Endodermal cell (in vitro differentiated cells): ENCODE data around the gene ATP9A. TPM values are rescaled to one million over a fixed set of nuclear protein-coding genes. Genes with fewer than 3 reads are reported as not detected.

ENCODE experiments used
- DNase-seq: peaks from one replicate; pipeline ENCODE4 v3.0.0-alpha.2; 2017
- H3K27ac ChIP-seq: 2 replicates; pipeline ENCODE4 v1.5.1; 2013; ENCODE audit warnings: mild to moderate bottlenecking, low read depth, low read length, moderate library complexity
- H3K27me3 ChIP-seq: 2 replicates; pipeline ENCODE4 v1.6.1; 2013; ENCODE audit warnings: mild to moderate bottlenecking, low read length, moderate library complexity; ENCODE audit not compliant: insufficient read depth, control insufficient read depth, poor library complexity, severe bottlenecking
- H3K36me3 ChIP-seq: 2 replicates; pipeline ENCODE4 v1.7.0; 2013; ENCODE audit warnings: mild to moderate bottlenecking, low read length, moderate library complexity; ENCODE audit not compliant: control insufficient read depth, insufficient read depth
- H3K4me1 ChIP-seq: one replicate; pipeline ENCODE4 v1.7.0; 2013; ENCODE audit warnings: low read length; ENCODE audit not compliant: control insufficient read depth, insufficient read depth
- H3K4me3 ChIP-seq: 2 replicates; pipeline ENCODE4 v1.5.1; 2013; ENCODE audit warnings: mild to moderate bottlenecking, low read length, moderate library complexity
- H3K9ac ChIP-seq: 2 replicates; pipeline ENCODE4 v1.6.1; 2013; ENCODE audit warnings: mild to moderate bottlenecking, low read length, moderate library complexity; ENCODE audit not compliant: poor library complexity, severe bottlenecking; ENCODE audit errors: extremely low read depth
- H3K9me3 ChIP-seq: 2 replicates; pipeline ENCODE4 v1.6.1; 2013; ENCODE audit warnings: mild to moderate bottlenecking, low read length, moderate library complexity; ENCODE audit not compliant: control insufficient read depth
- H3K27ac Mint-ChIP-seq: 2 replicates; pipeline ENCODE4 v1.8.0; 2020; ENCODE audit warnings: mixed read lengths
- H3K27me3 Mint-ChIP-seq: 2 replicates; pipeline ENCODE4 v1.8.0; 2021; ENCODE audit warnings: mild to moderate bottlenecking, mixed read lengths; ENCODE audit not compliant: insufficient read depth
- H3K36me3 Mint-ChIP-seq: 2 replicates; pipeline ENCODE4 v1.8.0; 2020; ENCODE audit warnings: low read depth, mixed read lengths
- H3K4me1 Mint-ChIP-seq: 2 replicates; pipeline ENCODE4 v1.8.0; 2020; ENCODE audit warnings: mixed read lengths
- H3K4me3 Mint-ChIP-seq: 2 replicates; pipeline ENCODE4 v1.8.0; 2020; ENCODE audit warnings: mild to moderate bottlenecking, moderate library complexity, mixed read lengths
- H3K9me3 Mint-ChIP-seq: 2 replicates; pipeline ENCODE4 v1.8.0; 2020; ENCODE audit warnings: mild to moderate bottlenecking, mixed read lengths
- CTCF ChIP-seq: fragments of 200-600 bp; sonication (generic); conservative IDR thresholded peaks from 2 replicates; pipeline ENCODE4 v1.5.0; 2021; ENCODE audit warnings: antibody characterized with exemption, mild to moderate bottlenecking
- WGBS, 2 experiments: methylation state at CpG; one replicate each; pipeline versions ENCODE4 v1.1.5 to v1.1.7; 2013; ENCODE audit warnings: missing lambda C conversion rate in 2 of 2, mixed read lengths in 1 of 2; ENCODE audit not compliant: insufficient coverage in 1 of 2, insufficient read length in 1 of 2; 5-methylcytosine and 5-hydroxymethylcytosine counted together
- total RNA-seq, 2 donors: library from RNA; stranded (reverse); fragmentation: NEBNext Ultra II Directional in 1 of 2; extraction: Animal tissue kit (Norgen Biotek cat#: 25700) in 1 of 2; gene quantifications; 2 replicates in 1 of 2; 3 replicates in 1 of 2; pipeline ENCODE4 v1.2.1, GENCODE V29; 2021

The ATP9A gene
- total RNA-seq, 2 donors from 2014 or later = 26.7 to 27.9 TPM

DNA sequence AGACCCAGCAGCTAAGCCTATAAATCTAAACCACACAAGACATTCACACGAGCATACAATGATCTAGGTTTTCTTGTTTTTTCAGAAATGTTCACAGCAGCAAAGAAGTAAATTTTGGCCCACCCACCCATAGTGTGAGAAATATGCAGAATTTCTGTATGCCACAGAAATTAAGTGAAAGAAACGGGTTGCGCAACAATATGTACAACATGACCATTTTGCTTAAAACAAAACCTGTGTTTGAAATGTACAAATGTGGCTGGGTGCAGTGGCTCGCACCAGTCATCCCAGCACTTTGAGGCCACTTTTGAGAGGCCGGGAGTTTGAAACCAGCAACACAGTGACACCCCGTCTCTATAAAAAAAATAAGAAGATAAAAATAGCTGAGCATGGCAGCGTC, 24.8 kb upstream of the ATP9A start:
- no peaks in the 10 kb centered on the region for H3K27me3 Mint-ChIP-seq
- Histone ChIP-seq H3K4me3 (peak overlapping the region; percentile 19), H3K9me3 (no peaks in the 10 kb centered on the region), H3K36me3 (peaks cover 86% of the 10 kb centered on the region), H3K4me1 (peaks cover 38% of the 10 kb centered on the region), H3K27me3 (no peaks in the 10 kb centered on the region), H3K27ac (no peak overlapping the region), H3K9ac (peak overlapping the region; percentile 3)
- peaks cover 77% of the 10 kb centered on the region for H3K36me3 Mint-ChIP-seq
- no peak overlapping the region for H3K4me3 Mint-ChIP-seq
- H3K27ac Mint-ChIP-seq = peak overlapping the region; percentile 45
- no peaks in the 10 kb centered on the region for H3K9me3 Mint-ChIP-seq
- peaks cover 76% of the 10 kb centered on the region for H3K4me1 Mint-ChIP-seq
- no peak for DNase-seq
- TF ChIP-seq CTCF = no peak
- 87 to 96% methylated on average over 5 to 7 of the region's 7 CpGs for WGBS, 2 experiments

DNA sequence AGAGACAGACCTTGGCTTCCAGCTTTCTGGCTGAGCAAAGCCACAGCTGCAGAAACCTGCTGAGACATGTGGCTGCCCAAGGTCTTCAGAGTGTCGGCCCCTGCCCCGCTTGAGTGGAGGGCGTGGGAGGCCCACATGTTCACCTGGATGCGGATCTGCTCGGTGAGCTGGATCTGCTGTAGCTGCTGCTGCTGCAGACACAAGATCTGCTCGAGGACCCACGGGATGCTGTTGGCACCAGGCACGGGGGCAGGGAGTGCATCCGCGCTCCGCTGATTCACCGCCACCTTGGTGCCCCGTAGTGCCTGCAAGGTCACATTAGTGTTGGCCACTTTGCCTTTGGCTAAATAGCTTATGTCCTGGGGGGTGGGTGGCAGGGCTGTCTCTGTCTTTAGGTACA, 23.4 kb upstream of the ATP9A start:
- H3K27me3 Mint-ChIP-seq = no peaks in the 10 kb centered on the region
- H3K27me3 ChIP-seq = no peaks in the 10 kb centered on the region
- peaks cover 64% of the 10 kb centered on the region for H3K4me1 Mint-ChIP-seq
- 95% methylated on average over 7 to 13 of the region's 13 CpGs for WGBS, 2 experiments
- H3K36me3 ChIP-seq = peaks cover 94% of the 10 kb centered on the region
- peaks cover 85% of the 10 kb centered on the region for H3K36me3 Mint-ChIP-seq
- no peak overlapping the region for H3K4me3 Mint-ChIP-seq
- no peak for DNase-seq
- no peak for TF ChIP-seq CTCF
- no peak overlapping the region for H3K9ac ChIP-seq
- H3K4me3 ChIP-seq = no peak overlapping the region
- no peaks in the 10 kb centered on the region for H3K9me3 ChIP-seq
- H3K4me1 ChIP-seq = peaks cover 35% of the 10 kb centered on the region
- no peak overlapping the region for H3K27ac Mint-ChIP-seq
- H3K27ac ChIP-seq = no peak overlapping the region
- H3K9me3 Mint-ChIP-seq = no peaks in the 10 kb centered on the region

GRCh38 chr20:51790256-51790655, 22.1 kb upstream of the ATP9A start:
- no peaks in the 10 kb centered on the region for H3K9me3 Mint-ChIP-seq

More at GRCh38 chr20:51790256-51790655, 22.1 kb upstream of the ATP9A start:
- H3K4me1 Mint-ChIP-seq = peaks cover 54% of the 10 kb centered on the region
- no peaks in the 10 kb centered on the region for H3K27me3 Mint-ChIP-seq
- Histone ChIP-seq H3K4me1 (peaks cover 31% of the 10 kb centered on the region), H3K4me3 (peak overlapping the region; percentile 59), H3K36me3 (peaks cover 96% of the 10 kb centered on the region), H3K9ac (no peak overlapping the region), H3K9me3 (no peaks in the 10 kb centered on the region), H3K27ac (no peak overlapping the region), H3K27me3 (no peaks in the 10 kb centered on the region)
- 95 to 97% methylated on average over 17 of the region's 17 CpGs for WGBS, 2 experiments
- peak overlapping the region; percentile 22 for H3K4me3 Mint-ChIP-seq
- TF ChIP-seq CTCF = no peak
- H3K36me3 Mint-ChIP-seq = peaks cover 89% of the 10 kb centered on the region
- no peak for DNase-seq
- H3K27ac Mint-ChIP-seq = peak overlapping the region; percentile 48
